ENCODE measurements around the gene OARD1. TPM values are rescaled to one million over a fixed set of nuclear protein-coding genes. Genes with fewer than 3 reads are reported as not detected.
"Not testable (repeated sequence)": the region's sequence is repeated elsewhere in the genome, so short reads cannot be mapped to it uniquely, and the experiment has no call there.

The OARD1 gene
- total RNA-seq, 1 donor from 2014 or later: not detected

GRCh38 chr6:41021832-41022231, 50.3 kb downstream of the OARD1 start:
- no peak for TF ChIP-seq CTCF (IDR thresholded peaks at IDR 0.05)
- Histone ChIP-seq H3K27me3 (no peaks in the 10 kb centered on the region), H3K36me3 (no peaks in the 10 kb centered on the region), H3K9me3 (no peaks in the 10 kb centered on the region), H3K4me3 (no peak overlapping the region), H3K4me1 (no peaks in the 10 kb centered on the region), H3K27ac (no peak overlapping the region)
- no peak for DNase-seq (ENCODE audit: low spot score in 2 of 2)
- intact Hi-C loops (cut with DNase I): no loop called here

GRCh38 chr6:41017663-41018062, 54.5 kb downstream of the OARD1 start:
- no peaks in the 10 kb centered on the region for H3K36me3 ChIP-seq
- no peaks in the 10 kb centered on the region for H3K27me3 ChIP-seq
- intact Hi-C loops (cut with DNase I): no loop called here
- H3K4me3 ChIP-seq: no peak overlapping the region
- H3K27ac ChIP-seq: no peak overlapping the region
- H3K4me1 ChIP-seq: no peaks in the 10 kb centered on the region
- no peaks in the 10 kb centered on the region for H3K9me3 ChIP-seq
- TF ChIP-seq CTCF (IDR thresholded peaks at IDR 0.05): no peak
- DNase-seq (ENCODE audit: low spot score in 2 of 2): no peak

GRCh38 chr6:41015860-41016259, 56.3 kb downstream of the OARD1 start:
- H3K4me3 ChIP-seq; H3K36me3 ChIP-seq; DNase-seq (ENCODE audit: low spot score in 2 of 2); intact Hi-C loops (cut with DNase I); H3K4me1 ChIP-seq; H3K27me3 ChIP-seq; H3K27ac ChIP-seq; H3K9me3 ChIP-seq: not testable (repeated sequence)

- no peaks in the 10 kb centered on the region for H3K36me3 ChIP-seq
- no peak overlapping the region for H3K27ac ChIP-seq
- intact Hi-C loops (cut with DNase I): no loop called here
- H3K4me1 ChIP-seq: no peaks in the 10 kb centered on the region
- no peaks in the 10 kb centered on the region for H3K27me3 ChIP-seq
- no peak for DNase-seq (ENCODE audit: low spot score in 2 of 2)
- H3K9me3 ChIP-seq: no peaks in the 10 kb centered on the region
- no peak overlapping the region for H3K4me3 ChIP-seq
- TF ChIP-seq CTCF (IDR thresholded peaks at IDR 0.05): no peak
Measured at GRCh38 chr6:41014780-41015179, 57.4 kb downstream of the OARD1 start.

Other genes with a start within 250 kb of the OARD1 start
- gene UNC5CL, start 33.1 kb downstream of the OARD1 start, total RNA-seq: 0.53 TPM
- not detected for gene TSPO2, start 29.9 kb downstream of the OARD1 start, total RNA-seq
- not detected for gene APOBEC2, start 19.2 kb downstream of the OARD1 start, total RNA-seq
- 10.4 TPM for gene NFYA, start 618 bp upstream of the OARD1 start, total RNA-seq
- gene TREML1, start 82.0 kb upstream of the OARD1 start, total RNA-seq: not detected
- gene TREM2, start 90.8 kb upstream of the OARD1 start, total RNA-seq: 0.43 TPM
- gene TREML2, start 128.8 kb upstream of the OARD1 start, total RNA-seq: not detected
- not detected for gene TREML4, start 156.0 kb upstream of the OARD1 start, total RNA-seq
- gene TREM1, start 214.3 kb upstream of the OARD1 start, total RNA-seq: not detected